ENCODE data around the gene CCDC3. TPM values are rescaled to one million over a fixed set of nuclear protein-coding genes. Genes with fewer than 3 reads are reported as not detected.

The CCDC3 gene
- total and polyA plus RNA-seq, 8 donors, result 0.60 to 4.7 (median 2.2) TPM

- DNase-seq (no peak), ATAC-seq (no peak), FAIRE-seq (no peak)
- Histone ChIP-seq H3K4me1 (peaks cover 0 to 3% (median 0%) of the 10 kb centered on the region in 3 donors), H3K4me3 (no peak overlapping the region), H3K36me3 (no peaks in the 10 kb centered on the region), H3K9me3 (no peaks in the 10 kb centered on the region), H3K27ac (no peak overlapping the region), H3K27me3 (peaks cover 0 to 5% (median 1%) of the 10 kb centered on the region in 4 donors)
- intact Hi-C loops (cut with DNase I), result no loop called here
- TF ChIP-seq CTCF (IDR thresholded peaks at IDR 0.05), result no peak
Measured at GRCh38 chr10:13003004-13003403, 1.5 kb upstream of the CCDC3 start.

GRCh38 chr10:13001887-13002212, 337 bp upstream of the CCDC3 start:
- Histone ChIP-seq H3K36me3 (no peaks in the 10 kb centered on the region), H3K4me1 (peaks cover 0 to 3% (median 0%) of the 10 kb centered on the region in 3 donors), H3K4me3 (peak overlapping the region in 3 of 4 donors; percentile 11 to 48 (median 38)), H3K27me3 (peaks cover 0 to 5% (median 1%) of the 10 kb centered on the region in 4 donors), H3K9me3 (no peaks in the 10 kb centered on the region), H3K27ac (no peak overlapping the region)
- WGBS, 2 donors, result 4 to 7% methylated on average over 9 of the region's 9 CpGs
- DNase-seq (no peak), ATAC-seq (no peak), FAIRE-seq (no peak)
- TF ChIP-seq CTCF (IDR thresholded peaks at IDR 0.05), result no peak
- intact Hi-C loops (cut with DNase I), result no loop called here

- DNase-seq (no peak), ATAC-seq (no peak), FAIRE-seq (no peak)
- no peak overlapping the region for H3K4me3 ChIP-seq
- peaks cover 0 to 5% (median 1%) of the 10 kb centered on the region in 4 donors for H3K27me3 ChIP-seq
- TF ChIP-seq CTCF (IDR thresholded peaks at IDR 0.05), result no peak
- 60 to 69% methylated on average over 4 of the region's 4 CpGs for WGBS, 2 donors
- H3K36me3 ChIP-seq, result no peaks in the 10 kb centered on the region
- peaks cover 0 to 3% (median 0%) of the 10 kb centered on the region in 3 donors for H3K4me1 ChIP-seq
- no peaks in the 10 kb centered on the region for H3K9me3 ChIP-seq
- intact Hi-C loops (cut with DNase I), result no loop called here
- no peak overlapping the region for H3K27ac ChIP-seq
Measured at GRCh38 chr10:13000431-13000830, 1.1 kb downstream of the CCDC3 start.

GRCh38 chr10:12999849-13000248, 1.7 kb downstream of the CCDC3 start:
- WGBS, 2 donors, result 81 to 84% methylated on average over 6 of the region's 6 CpGs
- no peak for DNase-seq
- intact Hi-C loops (cut with DNase I), result no loop called here
- Histone ChIP-seq H3K27me3 (peaks cover 0 to 5% (median 1%) of the 10 kb centered on the region in 4 donors), H3K4me3 (no peak overlapping the region), H3K9me3 (no peaks in the 10 kb centered on the region), H3K27ac (no peak overlapping the region), H3K36me3 (no peaks in the 10 kb centered on the region), H3K4me1 (peaks cover 0 to 3% (median 0%) of the 10 kb centered on the region in 3 donors)
- no peak for TF ChIP-seq CTCF (IDR thresholded peaks at IDR 0.05)
- no peak for ATAC-seq
- no peak for FAIRE-seq

GRCh38 chr10:12995425-12995861, 6.1 kb downstream of the CCDC3 start:
- FAIRE-seq (no peak), ATAC-seq (no peak)
- no peak overlapping the region for H3K27ac ChIP-seq

More at GRCh38 chr10:12995425-12995861, 6.1 kb downstream of the CCDC3 start:
- 59 to 60% methylated on average over 8 of the region's 8 CpGs for WGBS, 2 donors
- Histone ChIP-seq H3K36me3 (no peaks in the 10 kb centered on the region), H3K9me3 (no peaks in the 10 kb centered on the region), H3K4me1 (no peaks in the 10 kb centered on the region), H3K4me3 (no peak overlapping the region), H3K27me3 (no peaks in the 10 kb centered on the region)
- intact Hi-C loops (cut with DNase I), result no loop called here
- DNase-seq, result no peak
- TF ChIP-seq CTCF (IDR thresholded peaks at IDR 0.05), result no peak
